GM19395 (cell line): ENCODE measurements around the gene PRKCB.
"Not testable (repeated sequence)": the region's sequence is repeated elsewhere in the genome, so short reads cannot be mapped to it uniquely, and the experiment has no call there.

Experiments used
- ATAC-seq: cut with Tn5 transposase; IDR thresholded peaks from one replicate; pipeline ENCODE4 v1.9.1; 2021; ENCODE audit warnings: mild to moderate bottlenecking, moderate library complexity; ENCODE audit not compliant: unreplicated experiment

Gene PRKCB

GRCh38 chr16:23901178-23902033, 65.6 kb downstream of the PRKCB start:
- ATAC-seq = no peak

- no peak for ATAC-seq
Measured at GRCh38 chr16:23902034-23902747, 66.4 kb downstream of the PRKCB start.

- ATAC-seq = no peak
Measured at GRCh38 chr16:23902748-23903414, 67.1 kb downstream of the PRKCB start.

GRCh38 chr16:23905027-23905426, 69.2 kb downstream of the PRKCB start:
- ATAC-seq = no peak

- ATAC-seq = no peak
Measured at GRCh38 chr16:23907457-23907902, 71.7 kb downstream of the PRKCB start.

- no peak for ATAC-seq
Measured at GRCh38 chr16:23907903-23908302, 72.1 kb downstream of the PRKCB start.

- ATAC-seq = no peak
Measured at GRCh38 chr16:23908790-23909189, 73.0 kb downstream of the PRKCB start.

- ATAC-seq = no peak
Measured at GRCh38 chr16:23909792-23910418, 74.1 kb downstream of the PRKCB start.

- no peak for ATAC-seq
Measured at GRCh38 chr16:23914946-23915530, 79.3 kb downstream of the PRKCB start.

GRCh38 chr16:23916552-23916951, 80.8 kb downstream of the PRKCB start:
- not testable (repeated sequence) for ATAC-seq

GRCh38 chr16:23917621-23918020, 81.8 kb downstream of the PRKCB start:
- peak; percentile 75 for ATAC-seq

- ATAC-seq = no peak
Measured at GRCh38 chr16:23920446-23920845, 84.7 kb downstream of the PRKCB start.

- no peak for ATAC-seq
Measured at GRCh38 chr16:23920899-23921298, 85.1 kb downstream of the PRKCB start.

- ATAC-seq = no peak
Measured at GRCh38 chr16:23922406-23922805, 86.6 kb downstream of the PRKCB start.

- ATAC-seq = peak; percentile 57
Measured at GRCh38 chr16:23924128-23924527, 88.3 kb downstream of the PRKCB start.

GRCh38 chr16:23927796-23928195, 92.0 kb downstream of the PRKCB start:
- no peak for ATAC-seq

- no peak for ATAC-seq
Measured at GRCh38 chr16:23929237-23929636, 93.5 kb downstream of the PRKCB start.

GRCh38 chr16:23929856-23930255, 94.1 kb downstream of the PRKCB start:
- no peak for ATAC-seq

GRCh38 chr16:23930791-23931190, 95.0 kb downstream of the PRKCB start:
- no peak for ATAC-seq

GRCh38 chr16:23931199-23931598, 95.4 kb downstream of the PRKCB start:
- no peak for ATAC-seq

GRCh38 chr16:23933650-23934049, 97.9 kb downstream of the PRKCB start:
- not testable (repeated sequence) for ATAC-seq
